Measurements from ENCODE around the gene MYO5C. TPM values are rescaled to one million over a fixed set of nuclear protein-coding genes. Genes with fewer than 3 reads are reported as not detected.
A peak's percentile ranks its signal among the peaks of the same experiment; 100 is the strongest.

Gene MYO5C
- polyA plus RNA-seq, 3 donors from 2014 or later = 0.19 TPM; not detected in 2

- H3K9me3 Mint-ChIP-seq = no peaks in the 10 kb centered on the region
- peaks cover 15 to 34% (median 15%) of the 10 kb centered on the region in 3 donors for H3K36me3 Mint-ChIP-seq
- no peaks in the 10 kb centered on the region for H3K27me3 Mint-ChIP-seq (ENCODE audit: low read depth in 3 of 3)
- peaks cover 0 to 5% of the 10 kb centered on the region in 2 donors for H3K4me1 Mint-ChIP-seq
- no peak for DNase-seq
- H3K27ac Mint-ChIP-seq = peak overlapping the region in 1 of 6 donors; percentile 51
- H3K4me3 Mint-ChIP-seq = no peak overlapping the region
Measured at GRCh38 chr15:52151353-52151752, 144.3 kb downstream of the MYO5C start.

- peaks cover 15 to 37% (median 16%) of the 10 kb centered on the region in 3 donors for H3K36me3 Mint-ChIP-seq
- no peak overlapping the region for H3K4me3 Mint-ChIP-seq
- no peaks in the 10 kb centered on the region for H3K27me3 Mint-ChIP-seq (ENCODE audit: low read depth in 3 of 3)
- peaks cover 0 to 5% of the 10 kb centered on the region in 2 donors for H3K4me1 Mint-ChIP-seq
- no peaks in the 10 kb centered on the region for H3K9me3 Mint-ChIP-seq
- peak overlapping the region in 1 of 6 donors; percentile 6 for H3K27ac Mint-ChIP-seq
- DNase-seq = no peak
Measured at GRCh38 chr15:52150871-52151270, 144.7 kb downstream of the MYO5C start.

- Mint-ChIP-seq H3K27ac (peak overlapping the region in 1 of 6 donors; percentile 6), H3K9me3 (no peaks in the 10 kb centered on the region), H3K27me3 (ENCODE audit: low read depth in 3 of 3) (no peaks in the 10 kb centered on the region), H3K4me1 (peaks cover 0 to 1% of the 10 kb centered on the region in 2 donors), H3K36me3 (peaks cover 15 to 37% (median 16%) of the 10 kb centered on the region in 3 donors), H3K4me3 (no peak overlapping the region)
- no peak for DNase-seq
Measured at GRCh38 chr15:52150043-52150825, 145.4 kb downstream of the MYO5C start.

- Mint-ChIP-seq H3K27ac (no peak overlapping the region), H3K4me3 (no peak overlapping the region), H3K27me3 (ENCODE audit: low read depth in 3 of 3) (peaks cover 0 to 2% (median 0%) of the 10 kb centered on the region in 3 donors), H3K4me1 (no peaks in the 10 kb centered on the region), H3K36me3 (peaks cover 20 to 38% (median 21%) of the 10 kb centered on the region in 3 donors), H3K9me3 (no peaks in the 10 kb centered on the region)
- DNase-seq = no peak
Measured at GRCh38 chr15:52148403-52148802, 147.2 kb downstream of the MYO5C start.

GRCh38 chr15:52146776-52147175 lies 148.8 kb downstream of the MYO5C start:
- Mint-ChIP-seq H3K4me1 (no peaks in the 10 kb centered on the region), H3K27me3 (ENCODE audit: low read depth in 3 of 3) (peaks cover 0 to 2% (median 0%) of the 10 kb centered on the region in 3 donors), H3K27ac (no peak overlapping the region), H3K4me3 (no peak overlapping the region), H3K36me3 (peaks cover 18 to 42% (median 21%) of the 10 kb centered on the region in 3 donors), H3K9me3 (no peaks in the 10 kb centered on the region)
- DNase-seq = no peak

GRCh38 chr15:52146261-52146660 lies 149.3 kb downstream of the MYO5C start:
- Mint-ChIP-seq H3K9me3 (no peaks in the 10 kb centered on the region), H3K27ac (no peak overlapping the region), H3K4me1 (no peaks in the 10 kb centered on the region), H3K36me3 (peaks cover 23 to 46% (median 25%) of the 10 kb centered on the region in 3 donors), H3K27me3 (ENCODE audit: low read depth in 3 of 3) (peaks cover 0 to 2% (median 0%) of the 10 kb centered on the region in 3 donors), H3K4me3 (no peak overlapping the region)
- no peak for DNase-seq

- no peak overlapping the region for H3K27ac Mint-ChIP-seq
Measured at GRCh38 chr15:52144656-52145178, 150.9 kb downstream of the MYO5C start.

GRCh38 chr15:52143873-52144272 lies 151.7 kb downstream of the MYO5C start:
- Mint-ChIP-seq H3K27me3 (ENCODE audit: low read depth in 3 of 3) (peaks cover 0 to 4% (median 2%) of the 10 kb centered on the region in 3 donors), H3K4me3 (no peak overlapping the region), H3K9me3 (no peaks in the 10 kb centered on the region), H3K27ac (no peak overlapping the region), H3K36me3 (peaks cover 16 to 42% (median 24%) of the 10 kb centered on the region in 3 donors), H3K4me1 (no peaks in the 10 kb centered on the region)
- no peak for DNase-seq

More at GRCh38 chr15:52144656-52145178, 150.9 kb downstream of the MYO5C start:
- DNase-seq = no peak
- no peak overlapping the region for H3K4me3 Mint-ChIP-seq
- peaks cover 0 to 3% (median 2%) of the 10 kb centered on the region in 3 donors for H3K27me3 Mint-ChIP-seq (ENCODE audit: low read depth in 3 of 3)
- no peaks in the 10 kb centered on the region for H3K4me1 Mint-ChIP-seq
- H3K36me3 Mint-ChIP-seq = peaks cover 21 to 43% (median 25%) of the 10 kb centered on the region in 3 donors
- H3K9me3 Mint-ChIP-seq = no peaks in the 10 kb centered on the region

Other genes with a start within 250 kb of the MYO5C start
- not detected for gene BCL2L10, start 183.0 kb downstream of the MYO5C start, polyA plus RNA-seq
- 10 to 100 TPM; 19.0 to 23.6 (median 22.3) TPM for gene GNB5, start 104.4 kb downstream of the MYO5C start, polyA plus RNA-seq
- gene MYO5A, start 233.1 kb upstream of the MYO5C start, polyA plus RNA-seq = 10 to 100 TPM in 1 of 3 donors, 1 to 10 TPM in 2; 2.0 to 10.9 (median 5.9) TPM